ENCODE data around the gene UBA1. TPM values are rescaled to one million over a fixed set of nuclear protein-coding genes. Genes with fewer than 3 reads are reported as not detected.

The UBA1 gene
- total RNA-seq, 1 donor from 2014 or later = 503 TPM

DNA sequence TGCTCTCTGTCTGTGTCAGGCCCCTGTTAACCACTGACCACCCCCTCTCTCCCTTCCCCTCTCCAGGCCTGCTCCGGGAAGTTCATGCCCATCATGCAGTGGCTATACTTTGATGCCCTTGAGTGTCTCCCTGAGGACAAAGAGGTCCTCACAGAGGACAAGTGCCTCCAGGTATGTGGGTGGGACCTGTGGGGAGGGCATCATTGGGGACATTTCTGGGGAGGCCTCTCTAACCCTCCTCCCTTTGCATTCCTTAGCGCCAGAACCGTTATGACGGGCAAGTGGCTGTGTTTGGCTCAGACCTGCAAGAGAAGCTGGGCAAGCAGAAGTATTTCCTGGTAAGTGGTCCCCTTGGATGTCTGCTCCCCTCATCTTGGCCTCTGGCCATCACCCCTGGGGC lies 9.2 kb downstream of the UBA1 start:
- no peaks in the 10 kb centered on the region for H3K27me3 Mint-ChIP-seq (ENCODE audit: unreplicated experiment)
- TF ChIP-seq, protein P1, sequence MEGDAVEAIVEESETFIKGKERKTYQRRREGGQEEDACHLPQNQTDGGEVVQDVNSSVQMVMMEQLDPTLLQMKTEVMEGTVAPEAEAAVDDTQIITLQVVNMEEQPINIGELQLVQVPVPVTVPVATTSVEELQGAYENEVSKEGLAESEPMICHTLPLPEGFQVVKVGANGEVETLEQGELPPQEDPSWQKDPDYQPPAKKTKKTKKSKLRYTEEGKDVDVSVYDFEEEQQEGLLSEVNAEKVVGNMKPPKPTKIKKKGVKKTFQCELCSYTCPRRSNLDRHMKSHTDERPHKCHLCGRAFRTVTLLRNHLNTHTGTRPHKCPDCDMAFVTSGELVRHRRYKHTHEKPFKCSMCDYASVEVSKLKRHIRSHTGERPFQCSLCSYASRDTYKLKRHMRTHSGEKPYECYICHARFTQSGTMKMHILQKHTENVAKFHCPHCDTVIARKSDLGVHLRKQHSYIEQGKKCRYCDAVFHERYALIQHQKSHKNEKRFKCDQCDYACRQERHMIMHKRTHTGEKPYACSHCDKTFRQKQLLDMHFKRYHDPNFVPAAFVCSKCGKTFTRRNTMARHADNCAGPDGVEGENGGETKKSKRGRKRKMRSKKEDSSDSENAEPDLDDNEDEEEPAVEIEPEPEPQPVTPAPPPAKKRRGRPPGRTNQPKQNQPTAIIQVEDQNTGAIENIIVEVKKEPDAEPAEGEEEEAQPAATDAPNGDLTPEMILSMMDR (IDR thresholded peaks at IDR 0.05; ENCODE audit: partially characterized antibody, unreplicated experiment) = no peak
- no peak for DNase-seq
- no peaks in the 10 kb centered on the region for H3K4me1 Mint-ChIP-seq (ENCODE audit: low read depth, unreplicated experiment)
- H3K9me3 Mint-ChIP-seq (ENCODE audit: unreplicated experiment) = peaks cover 4% of the 10 kb centered on the region
- no peak overlapping the region for H3K4me3 Mint-ChIP-seq (ENCODE audit: unreplicated experiment)
- H3K36me3 Mint-ChIP-seq (ENCODE audit: unreplicated experiment) = no peaks in the 10 kb centered on the region
- no peak overlapping the region for H3K27ac Mint-ChIP-seq (ENCODE audit: unreplicated experiment)

DNA sequence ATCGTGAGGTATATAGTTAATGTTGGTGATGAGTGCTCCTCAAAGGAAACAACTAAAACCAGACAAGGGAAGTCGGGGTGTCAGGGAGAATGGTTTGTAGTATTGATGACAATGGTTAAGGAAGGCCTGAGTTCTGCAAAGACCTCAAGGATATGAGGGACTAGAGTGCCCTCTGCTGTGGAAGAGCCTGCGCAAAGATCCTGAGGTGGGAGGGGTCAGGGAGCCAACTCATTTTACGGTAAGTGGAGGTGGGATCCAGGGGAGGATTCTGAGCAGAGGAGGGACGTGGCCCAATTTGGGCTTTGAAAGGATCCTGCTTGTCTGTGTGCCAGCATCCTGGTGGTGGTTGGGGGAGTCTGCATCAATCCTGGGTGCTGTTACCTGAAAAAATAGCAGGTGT lies 11.3 kb downstream of the UBA1 start:
- Mint-ChIP-seq H3K27ac (ENCODE audit: unreplicated experiment) (peak overlapping the region; percentile 66), H3K9me3 (ENCODE audit: unreplicated experiment) (peaks cover 4% of the 10 kb centered on the region), H3K4me1 (ENCODE audit: low read depth, unreplicated experiment) (no peaks in the 10 kb centered on the region), H3K36me3 (ENCODE audit: unreplicated experiment) (no peaks in the 10 kb centered on the region), H3K4me3 (ENCODE audit: unreplicated experiment) (peak overlapping the region; percentile 49), H3K27me3 (ENCODE audit: unreplicated experiment) (no peaks in the 10 kb centered on the region)
- TF ChIP-seq, protein P1 (IDR thresholded peaks at IDR 0.05; ENCODE audit: partially characterized antibody, unreplicated experiment) = no peak
- no peak for DNase-seq

DNA sequence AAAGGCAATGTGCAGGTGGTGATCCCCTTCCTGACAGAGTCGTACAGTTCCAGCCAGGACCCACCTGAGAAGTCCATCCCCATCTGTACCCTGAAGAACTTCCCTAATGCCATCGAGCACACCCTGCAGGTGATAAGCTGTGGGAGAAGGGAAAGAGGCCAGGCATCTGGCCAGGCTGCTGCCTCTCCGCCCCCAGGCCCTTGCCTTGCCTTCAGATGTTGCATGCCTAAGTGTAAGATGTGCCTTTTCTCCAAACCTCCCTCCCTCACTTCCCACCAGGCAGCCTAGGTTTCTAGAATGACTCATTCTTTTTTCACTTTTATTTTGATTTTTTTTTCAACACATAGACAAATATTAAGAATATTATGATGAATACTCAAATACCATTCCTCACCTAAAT lies 12.7 kb downstream of the UBA1 start:
- DNase-seq = no peak
- Mint-ChIP-seq H3K27ac (ENCODE audit: unreplicated experiment) (peak overlapping the region; percentile 55), H3K4me3 (ENCODE audit: unreplicated experiment) (no peak overlapping the region), H3K4me1 (ENCODE audit: low read depth, unreplicated experiment) (no peaks in the 10 kb centered on the region), H3K36me3 (ENCODE audit: unreplicated experiment) (peaks cover 2% of the 10 kb centered on the region), H3K9me3 (ENCODE audit: unreplicated experiment) (peaks cover 4% of the 10 kb centered on the region), H3K27me3 (ENCODE audit: unreplicated experiment) (no peaks in the 10 kb centered on the region)
- TF ChIP-seq, protein P1 (IDR thresholded peaks at IDR 0.05; ENCODE audit: partially characterized antibody, unreplicated experiment) = no peak

DNA sequence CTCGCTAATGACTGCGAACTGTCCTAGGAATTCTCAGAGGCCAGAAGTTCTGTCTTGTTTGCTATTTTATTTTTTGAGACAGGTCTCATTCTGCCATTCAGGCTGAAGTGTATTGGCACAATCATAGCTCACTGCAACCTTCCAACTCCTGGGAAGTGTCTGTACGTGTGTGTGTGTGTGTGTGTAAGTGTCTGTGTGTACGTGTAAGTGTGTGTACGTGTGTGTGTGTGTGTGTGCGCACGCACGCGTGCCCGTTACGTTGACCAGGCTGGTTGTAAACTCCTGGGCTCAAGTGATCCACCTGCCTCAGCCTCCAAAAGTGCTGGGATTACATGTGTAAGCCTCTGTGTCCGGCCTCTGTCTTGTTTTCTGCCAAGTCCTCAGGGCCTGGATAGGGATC lies 14.5 kb downstream of the UBA1 start:
- Mint-ChIP-seq H3K9me3 (ENCODE audit: unreplicated experiment) (no peaks in the 10 kb centered on the region), H3K4me3 (ENCODE audit: unreplicated experiment) (no peak overlapping the region), H3K27me3 (ENCODE audit: unreplicated experiment) (no peaks in the 10 kb centered on the region), H3K27ac (ENCODE audit: unreplicated experiment) (no peak overlapping the region), H3K36me3 (ENCODE audit: unreplicated experiment) (peaks cover 5% of the 10 kb centered on the region), H3K4me1 (ENCODE audit: low read depth, unreplicated experiment) (no peaks in the 10 kb centered on the region)
- TF ChIP-seq, protein P1 (IDR thresholded peaks at IDR 0.05; ENCODE audit: partially characterized antibody, unreplicated experiment) = no peak
- DNase-seq = no peak

DNA sequence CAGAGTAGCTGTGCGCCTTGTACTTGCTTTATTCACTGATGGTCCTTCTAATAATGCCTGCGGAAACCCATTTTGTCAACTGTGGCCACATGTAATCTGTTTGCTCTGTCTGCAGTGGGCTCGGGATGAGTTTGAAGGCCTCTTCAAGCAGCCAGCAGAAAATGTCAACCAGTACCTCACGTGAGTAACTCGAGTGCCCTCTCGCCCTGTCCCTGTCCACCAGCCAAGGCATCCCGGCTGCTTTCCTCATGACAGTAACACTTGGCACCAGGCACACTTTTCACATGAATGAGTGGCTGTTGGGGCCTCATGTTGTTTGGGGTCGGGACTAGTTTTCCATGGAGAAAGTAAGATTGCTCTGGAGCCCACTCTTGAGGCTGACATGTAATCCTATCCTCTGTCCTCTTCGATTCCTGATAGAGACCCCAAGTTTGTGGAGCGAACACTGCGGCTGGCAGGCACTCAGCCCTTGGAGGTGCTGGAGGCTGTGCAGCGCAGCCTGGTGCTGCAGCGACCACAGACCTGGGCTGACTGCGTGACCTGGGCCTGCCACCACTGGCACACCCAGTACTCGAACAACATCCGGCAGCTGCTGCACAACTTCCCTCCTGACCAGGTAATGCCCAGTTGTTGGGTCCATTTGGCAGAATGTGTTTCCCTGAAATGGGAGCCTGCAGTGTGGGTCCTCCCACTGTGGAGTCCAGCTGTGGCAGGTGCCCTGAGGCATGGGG lies 16.0 kb downstream of the UBA1 start:
- H3K4me3 Mint-ChIP-seq (ENCODE audit: unreplicated experiment) = no peak overlapping the region
- H3K27me3 Mint-ChIP-seq (ENCODE audit: unreplicated experiment) = no peaks in the 10 kb centered on the region
- no peaks in the 10 kb centered on the region for H3K4me1 Mint-ChIP-seq (ENCODE audit: low read depth, unreplicated experiment)
- H3K9me3 Mint-ChIP-seq (ENCODE audit: unreplicated experiment) = peaks cover 4% of the 10 kb centered on the region
- TF ChIP-seq, protein P1 (IDR thresholded peaks at IDR 0.05; ENCODE audit: partially characterized antibody, unreplicated experiment) = no peak
- peaks cover 5% of the 10 kb centered on the region for H3K36me3 Mint-ChIP-seq (ENCODE audit: unreplicated experiment)
- DNase-seq = no peak
- H3K27ac Mint-ChIP-seq (ENCODE audit: unreplicated experiment) = no peak overlapping the region

All from glutamatergic neuron (in vitro differentiated cells).